ENCODE data around the gene PCDHGA9.

GRCh38 chr5:141399555-141400258 lies 2.9 kb upstream of the PCDHGA9 start:
- TF ChIP-seq CTCF (IDR thresholded peaks at IDR 0.05 in 4 of 5, conservative IDR thresholded peaks at IDR 0.05 in 1 of 5) (no peak), POLR2A (IDR thresholded peaks at IDR 0.05) (no peak)

Measured in gastrocnemius medialis (tissue), 4 donors.